ENCODE data around the gene DYRK1A.

DNA sequence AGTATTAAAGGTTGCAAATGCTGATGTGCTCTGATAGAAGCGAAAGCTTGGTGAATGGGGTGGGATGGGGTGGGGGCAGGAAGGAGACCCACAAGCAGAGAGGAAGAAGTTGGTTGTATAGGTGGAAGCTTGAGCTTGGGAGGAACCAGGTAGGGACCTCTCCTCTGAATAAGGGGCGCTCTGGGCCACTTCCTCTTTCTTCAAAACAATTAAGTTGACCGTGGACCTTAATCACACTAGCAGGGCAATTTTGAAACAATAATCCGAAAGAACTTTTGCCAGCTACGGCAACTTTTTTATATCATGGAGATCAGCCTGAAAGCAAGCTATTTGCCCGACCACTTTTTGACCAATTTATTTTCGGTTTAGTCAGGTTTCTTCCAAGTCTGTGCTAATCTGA is 1.9 kb upstream of the DYRK1A start:
- TF ChIP-seq CTCF (IDR thresholded peaks at IDR 0.05) (no peak), POLR2A (IDR thresholded peaks at IDR 0.05) (no peak), EP300 (IDR thresholded peaks at IDR 0.05) (no peak)

Measured in suprapubic skin (tissue), 3 donors.